ENCODE results near the gene PALMD. TPM values are rescaled to one million over a fixed set of nuclear protein-coding genes. Genes with fewer than 3 reads are reported as not detected.

PALMD gene
- total RNA-seq, 4 donors from 2014 or later = 64.5 to 105 (median 72.0) TPM

DNA sequence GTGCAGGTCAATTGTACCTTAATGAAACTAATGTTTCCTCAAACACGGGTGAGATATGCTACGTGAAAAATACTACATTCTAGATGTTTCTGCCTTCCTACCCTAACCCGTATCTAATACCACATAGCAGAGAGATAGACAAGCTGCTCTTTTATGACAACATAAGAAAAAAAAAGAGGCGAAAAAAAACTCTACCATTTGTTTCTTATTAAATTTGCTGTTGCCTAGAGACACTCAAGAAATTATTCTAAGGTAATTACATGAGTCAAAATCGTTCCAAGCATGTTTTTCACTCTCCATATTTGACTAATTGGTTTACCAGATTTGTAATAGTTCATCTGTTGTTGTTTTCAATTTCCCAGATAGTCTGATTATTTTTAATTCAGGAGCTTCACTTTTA is 27.4 kb downstream of the PALMD start:
- no peaks in the 10 kb centered on the region for H3K9me3 ChIP-seq
- no peak overlapping the region for H3K4me3 ChIP-seq
- no peaks in the 10 kb centered on the region for H3K27me3 ChIP-seq
- DNase-seq (ENCODE audit: low spot score in 2 of 2) = no peak
- 73 to 75% methylated on average over 5 of the region's 5 CpGs for WGBS, 2 donors
- peak overlapping the region in 2 of 4 donors; percentile 57 to 58 for H3K27ac ChIP-seq
- H3K4me1 ChIP-seq = peaks cover 0 to 47% (median 25%) of the 10 kb centered on the region in 4 donors
- TF ChIP-seq EP300 (IDR thresholded peaks at IDR 0.05) (no peak), POLR2A (IDR thresholded peaks at IDR 0.05) (no peak)
- TF ChIP-seq, protein P1, sequence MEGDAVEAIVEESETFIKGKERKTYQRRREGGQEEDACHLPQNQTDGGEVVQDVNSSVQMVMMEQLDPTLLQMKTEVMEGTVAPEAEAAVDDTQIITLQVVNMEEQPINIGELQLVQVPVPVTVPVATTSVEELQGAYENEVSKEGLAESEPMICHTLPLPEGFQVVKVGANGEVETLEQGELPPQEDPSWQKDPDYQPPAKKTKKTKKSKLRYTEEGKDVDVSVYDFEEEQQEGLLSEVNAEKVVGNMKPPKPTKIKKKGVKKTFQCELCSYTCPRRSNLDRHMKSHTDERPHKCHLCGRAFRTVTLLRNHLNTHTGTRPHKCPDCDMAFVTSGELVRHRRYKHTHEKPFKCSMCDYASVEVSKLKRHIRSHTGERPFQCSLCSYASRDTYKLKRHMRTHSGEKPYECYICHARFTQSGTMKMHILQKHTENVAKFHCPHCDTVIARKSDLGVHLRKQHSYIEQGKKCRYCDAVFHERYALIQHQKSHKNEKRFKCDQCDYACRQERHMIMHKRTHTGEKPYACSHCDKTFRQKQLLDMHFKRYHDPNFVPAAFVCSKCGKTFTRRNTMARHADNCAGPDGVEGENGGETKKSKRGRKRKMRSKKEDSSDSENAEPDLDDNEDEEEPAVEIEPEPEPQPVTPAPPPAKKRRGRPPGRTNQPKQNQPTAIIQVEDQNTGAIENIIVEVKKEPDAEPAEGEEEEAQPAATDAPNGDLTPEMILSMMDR (IDR thresholded peaks at IDR 0.05) = no peak
- H3K36me3 ChIP-seq = peaks cover 0 to 23% (median 0%) of the 10 kb centered on the region in 3 donors

DNA sequence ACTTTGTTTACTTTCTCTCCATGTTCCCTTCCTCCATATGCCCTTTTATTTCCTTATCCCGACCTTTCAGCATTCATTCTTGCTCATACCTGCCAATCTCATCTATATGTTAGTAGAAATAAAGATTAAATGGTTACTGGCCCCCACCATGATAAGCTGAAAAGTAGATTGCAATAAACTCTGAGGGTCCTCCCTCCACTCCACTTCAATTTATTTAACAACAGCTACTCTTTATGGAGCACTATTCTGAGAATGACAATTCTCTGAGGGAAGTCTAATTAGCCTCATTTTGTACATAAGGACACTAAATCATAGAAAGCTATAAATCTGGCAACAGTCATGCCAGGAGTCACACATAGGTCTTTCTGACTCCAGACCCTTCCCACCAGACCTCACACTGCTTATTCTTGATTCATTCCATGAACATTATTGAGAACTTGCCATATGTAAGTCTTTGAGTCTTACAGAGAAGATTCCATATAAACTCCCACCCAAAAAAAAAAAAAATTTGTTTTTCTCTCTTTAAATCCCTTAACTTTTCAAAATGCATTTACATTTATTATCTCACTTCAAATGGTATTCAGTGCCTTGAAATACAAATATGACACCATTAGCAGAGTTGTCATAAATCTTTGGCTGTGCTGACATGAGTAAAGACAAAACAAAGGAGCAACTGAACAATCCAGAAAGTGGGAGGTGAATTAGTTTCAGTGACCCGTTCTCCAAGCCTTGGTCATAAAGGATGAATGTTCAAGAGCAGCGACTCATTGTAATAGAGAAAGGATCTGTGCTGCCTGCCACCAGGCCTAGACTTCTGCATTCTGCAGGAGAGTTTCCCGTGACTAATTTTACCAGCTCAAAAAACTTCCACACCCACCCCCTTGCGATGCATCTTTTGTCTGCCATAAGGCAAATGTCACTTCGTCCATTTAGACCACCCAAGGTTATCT is 28.5 kb downstream of the PALMD start:
- H3K4me3 ChIP-seq = no peak overlapping the region
- TF ChIP-seq POLR2A (IDR thresholded peaks at IDR 0.05) (no peak), EP300 (IDR thresholded peaks at IDR 0.05) (no peak)
- TF ChIP-seq, protein P1 (IDR thresholded peaks at IDR 0.05) = no peak
- 38 to 50% methylated on average over 6 of the region's 6 CpGs for WGBS, 2 donors
- peaks cover 0 to 17% (median 0%) of the 10 kb centered on the region in 3 donors for H3K36me3 ChIP-seq
- no peak for DNase-seq (ENCODE audit: low spot score in 2 of 2)
- no peaks in the 10 kb centered on the region for H3K27me3 ChIP-seq
- peaks cover 0 to 47% (median 25%) of the 10 kb centered on the region in 4 donors for H3K4me1 ChIP-seq
- no peaks in the 10 kb centered on the region for H3K9me3 ChIP-seq
- peak overlapping the region in 2 of 4 donors; percentile 57 to 58 for H3K27ac ChIP-seq

DNA sequence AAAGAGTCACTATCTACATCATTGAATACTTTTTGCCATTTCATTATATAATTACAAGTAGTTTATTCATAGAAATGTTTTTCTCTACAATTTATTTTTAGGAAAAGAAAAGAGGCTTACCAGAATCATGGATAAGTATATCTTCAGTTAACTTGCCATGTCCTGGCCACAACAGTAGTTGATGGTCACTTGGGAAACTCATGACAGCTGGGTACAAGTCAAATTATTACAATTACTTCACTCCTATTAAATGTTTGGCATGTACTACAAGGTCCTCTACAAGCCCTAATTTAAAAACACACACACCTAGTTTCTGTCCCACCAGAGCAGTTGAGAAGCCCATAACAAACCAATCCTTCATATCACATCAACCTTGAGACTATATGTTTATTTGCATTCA is 29.4 kb downstream of the PALMD start:
- no peak overlapping the region for H3K4me3 ChIP-seq
- H3K27me3 ChIP-seq = no peaks in the 10 kb centered on the region
- H3K36me3 ChIP-seq = peaks cover 0 to 16% (median 0%) of the 10 kb centered on the region in 3 donors
- H3K27ac ChIP-seq = peak overlapping the region in 2 of 4 donors; percentile 3 to 58
- TF ChIP-seq EP300 (IDR thresholded peaks at IDR 0.05) = no peak
- TF ChIP-seq, protein P1 (IDR thresholded peaks at IDR 0.05) = no peak
- TF ChIP-seq POLR2A (IDR thresholded peaks at IDR 0.05) = no peak
- peaks cover 0 to 47% (median 25%) of the 10 kb centered on the region in 4 donors for H3K4me1 ChIP-seq
- no peaks in the 10 kb centered on the region for H3K9me3 ChIP-seq
- no peak for DNase-seq (ENCODE audit: low spot score in 2 of 2)

DNA sequence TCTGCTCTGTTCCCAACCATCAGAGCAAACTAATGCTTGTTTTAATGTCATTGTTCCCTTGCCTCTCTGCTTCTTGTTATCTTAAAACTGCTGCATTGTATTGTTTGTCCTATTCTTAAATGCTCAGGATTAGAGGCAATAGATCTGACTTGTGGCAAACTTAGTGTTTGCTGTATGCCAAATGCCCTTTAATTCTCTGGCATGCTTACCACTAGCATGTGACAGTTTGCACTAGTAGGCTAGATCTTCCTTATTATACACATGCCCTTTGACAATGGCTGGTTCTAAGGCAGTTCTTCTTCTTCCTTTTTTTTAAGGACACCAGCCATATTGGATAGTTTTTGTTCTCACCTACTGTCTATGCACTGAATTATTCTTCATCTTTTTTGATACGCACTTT is 30.1 kb downstream of the PALMD start:
- TF ChIP-seq, protein P1 (IDR thresholded peaks at IDR 0.05) = no peak
- TF ChIP-seq EP300 (IDR thresholded peaks at IDR 0.05) = no peak
- no peak for TF ChIP-seq POLR2A (IDR thresholded peaks at IDR 0.05)
- Histone ChIP-seq H3K27ac (peak overlapping the region in 1 of 4 donors; percentile 58), H3K4me1 (peaks cover 0 to 42% (median 25%) of the 10 kb centered on the region in 4 donors), H3K36me3 (peaks cover 0 to 16% (median 0%) of the 10 kb centered on the region in 3 donors), H3K4me3 (no peak overlapping the region), H3K9me3 (no peaks in the 10 kb centered on the region), H3K27me3 (no peaks in the 10 kb centered on the region)
- DNase-seq (ENCODE audit: low spot score in 2 of 2) = no peak
- WGBS, 2 donors = 94 to 96% methylated on average over 1 of the region's 1 CpG

DNA sequence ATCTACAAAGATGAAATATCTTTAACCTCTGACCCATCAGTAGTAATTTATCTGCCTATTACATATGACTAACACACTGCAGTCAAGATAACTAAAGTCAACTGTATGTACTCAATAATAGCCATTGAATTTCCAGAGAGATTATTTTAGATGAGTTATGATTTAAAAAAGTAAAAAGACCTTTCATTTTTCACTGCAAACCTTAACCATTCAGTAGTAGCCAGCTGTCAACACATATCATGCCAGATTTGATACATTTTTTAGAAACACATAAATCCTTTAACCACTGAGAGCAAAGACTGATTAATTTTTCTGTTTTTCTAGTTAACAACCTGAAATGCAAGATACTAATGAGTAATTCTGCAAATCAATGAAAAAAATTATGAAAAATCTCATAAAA is 31.0 kb downstream of the PALMD start:
- no peak for DNase-seq (ENCODE audit: low spot score in 2 of 2)
- peaks cover 0 to 16% (median 0%) of the 10 kb centered on the region in 3 donors for H3K36me3 ChIP-seq
- H3K27ac ChIP-seq = no peak overlapping the region

More for the DNA sequence above, 31.0 kb downstream of the PALMD start:
- no peaks in the 10 kb centered on the region for H3K27me3 ChIP-seq
- no peaks in the 10 kb centered on the region for H3K9me3 ChIP-seq
- H3K4me3 ChIP-seq = no peak overlapping the region
- peaks cover 0 to 35% (median 23%) of the 10 kb centered on the region in 4 donors for H3K4me1 ChIP-seq
- TF ChIP-seq EP300 (IDR thresholded peaks at IDR 0.05) (no peak), POLR2A (IDR thresholded peaks at IDR 0.05) (no peak)
- TF ChIP-seq, protein P1 (IDR thresholded peaks at IDR 0.05) = no peak
